Subcutaneous adipose tissue (tissue), 4 donors: ENCODE results near the gene RPL7L1. TPM values are rescaled to one million over a fixed set of nuclear protein-coding genes. Genes with fewer than 3 reads are reported as not detected.

Experiments
- total RNA-seq, 4 donors: library from RNA; depleted of rRNA; stranded (reverse); fragments of >200 nt; gene quantifications; one replicate each; pipeline ENCODE4 v1.1.0, GENCODE V29; 2016
- TF ChIP-seq, protein P1 (sequence below): fragments of 450-650 bp; IDR thresholded peaks from one replicate; pipeline ENCODE4 v1.5.1; 2016; ENCODE audit warnings: low read depth, mild to moderate bottlenecking, control low read depth, antibody characterized with exemption, moderate library complexity

Gene RPL7L1
- total RNA-seq, 4 donors from 2014 or later = 85.5 to 106 (median 91.2) TPM

DNA sequence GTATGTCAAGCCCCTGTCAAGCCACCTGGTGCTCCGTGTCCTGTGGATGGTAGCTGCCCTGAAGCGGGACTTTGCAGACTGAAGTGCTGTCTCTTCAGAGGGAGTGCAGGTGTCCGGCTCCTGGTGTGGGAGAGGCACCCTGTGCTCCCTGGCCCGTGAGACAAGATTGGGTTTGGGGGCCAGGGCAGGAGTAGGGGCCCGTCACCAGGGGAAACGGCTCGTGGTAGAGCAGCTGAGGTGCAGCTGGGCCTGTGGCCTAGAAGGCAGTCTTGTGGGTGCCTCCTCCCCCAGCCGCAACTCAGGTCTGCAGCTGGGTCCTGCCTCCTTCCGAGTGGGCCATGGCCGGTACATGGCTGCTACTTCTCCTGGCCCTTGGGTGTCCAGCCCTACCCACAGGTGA, 36.3 kb downstream of the RPL7L1 start, which contains the start of gene PTCRA:
PTCRA (plus strand) TSS at position 322 of the 400 bp plus-strand sequence; CDS start at position 339, 17 bp downstream.
- TF ChIP-seq, protein P1, sequence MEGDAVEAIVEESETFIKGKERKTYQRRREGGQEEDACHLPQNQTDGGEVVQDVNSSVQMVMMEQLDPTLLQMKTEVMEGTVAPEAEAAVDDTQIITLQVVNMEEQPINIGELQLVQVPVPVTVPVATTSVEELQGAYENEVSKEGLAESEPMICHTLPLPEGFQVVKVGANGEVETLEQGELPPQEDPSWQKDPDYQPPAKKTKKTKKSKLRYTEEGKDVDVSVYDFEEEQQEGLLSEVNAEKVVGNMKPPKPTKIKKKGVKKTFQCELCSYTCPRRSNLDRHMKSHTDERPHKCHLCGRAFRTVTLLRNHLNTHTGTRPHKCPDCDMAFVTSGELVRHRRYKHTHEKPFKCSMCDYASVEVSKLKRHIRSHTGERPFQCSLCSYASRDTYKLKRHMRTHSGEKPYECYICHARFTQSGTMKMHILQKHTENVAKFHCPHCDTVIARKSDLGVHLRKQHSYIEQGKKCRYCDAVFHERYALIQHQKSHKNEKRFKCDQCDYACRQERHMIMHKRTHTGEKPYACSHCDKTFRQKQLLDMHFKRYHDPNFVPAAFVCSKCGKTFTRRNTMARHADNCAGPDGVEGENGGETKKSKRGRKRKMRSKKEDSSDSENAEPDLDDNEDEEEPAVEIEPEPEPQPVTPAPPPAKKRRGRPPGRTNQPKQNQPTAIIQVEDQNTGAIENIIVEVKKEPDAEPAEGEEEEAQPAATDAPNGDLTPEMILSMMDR = no peak

GRCh38 chr6:42916288-42916687, 36.9 kb downstream of the RPL7L1 start:
- TF ChIP-seq, protein P1 = no peak

DNA sequence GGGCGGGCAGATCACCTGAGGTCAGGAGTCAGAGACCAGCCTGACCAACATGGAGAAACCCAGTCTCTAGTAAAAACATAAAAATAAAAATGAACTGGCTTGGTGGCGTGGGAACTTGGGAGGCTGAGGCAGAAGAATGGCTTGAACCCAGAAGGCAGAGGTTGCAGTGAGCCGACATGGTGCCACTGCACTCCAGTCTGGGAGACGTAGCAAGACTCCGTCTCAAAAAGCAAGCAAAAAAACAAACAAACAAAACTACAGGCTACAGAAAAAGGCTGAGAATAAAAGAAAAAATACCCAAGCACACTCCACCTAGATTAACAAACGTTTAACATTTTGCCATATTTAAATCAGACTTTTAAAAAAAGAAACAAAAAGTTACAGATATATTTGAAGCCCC, 42.4 kb downstream of the RPL7L1 start:
- TF ChIP-seq, protein P1 = no peak

GRCh38 chr6:42923666-42924065, 44.2 kb downstream of the RPL7L1 start:
- TF ChIP-seq, protein P1 = no peak

DNA sequence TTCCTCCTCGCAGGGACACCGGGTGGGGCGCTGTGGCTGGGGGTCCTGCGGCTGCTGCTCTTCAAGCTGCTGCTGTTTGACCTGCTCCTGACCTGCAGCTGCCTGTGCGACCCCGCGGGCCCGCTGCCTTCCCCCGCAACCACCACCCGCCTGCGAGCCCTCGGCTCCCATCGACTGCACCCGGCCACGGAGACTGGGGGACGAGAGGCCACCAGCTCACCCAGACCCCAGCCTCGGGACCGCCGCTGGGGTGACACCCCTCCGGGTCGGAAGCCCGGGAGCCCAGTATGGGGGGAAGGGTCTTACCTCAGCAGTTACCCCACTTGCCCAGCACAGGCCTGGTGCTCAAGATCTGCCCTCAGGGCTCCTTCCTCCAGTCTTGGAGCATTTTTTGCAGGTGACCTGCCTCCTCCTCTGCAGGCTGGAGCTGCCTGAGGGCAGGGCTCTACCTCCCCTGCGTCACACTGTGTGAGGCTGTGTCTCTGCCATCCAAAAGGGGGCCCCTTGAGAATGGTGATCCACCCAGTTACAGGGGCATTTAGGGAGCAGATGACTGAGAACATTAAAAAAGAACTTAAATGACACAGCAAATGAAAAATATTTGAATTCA, 45.9 kb downstream of the RPL7L1 start:
- TF ChIP-seq, protein P1 = no peak

DNA sequence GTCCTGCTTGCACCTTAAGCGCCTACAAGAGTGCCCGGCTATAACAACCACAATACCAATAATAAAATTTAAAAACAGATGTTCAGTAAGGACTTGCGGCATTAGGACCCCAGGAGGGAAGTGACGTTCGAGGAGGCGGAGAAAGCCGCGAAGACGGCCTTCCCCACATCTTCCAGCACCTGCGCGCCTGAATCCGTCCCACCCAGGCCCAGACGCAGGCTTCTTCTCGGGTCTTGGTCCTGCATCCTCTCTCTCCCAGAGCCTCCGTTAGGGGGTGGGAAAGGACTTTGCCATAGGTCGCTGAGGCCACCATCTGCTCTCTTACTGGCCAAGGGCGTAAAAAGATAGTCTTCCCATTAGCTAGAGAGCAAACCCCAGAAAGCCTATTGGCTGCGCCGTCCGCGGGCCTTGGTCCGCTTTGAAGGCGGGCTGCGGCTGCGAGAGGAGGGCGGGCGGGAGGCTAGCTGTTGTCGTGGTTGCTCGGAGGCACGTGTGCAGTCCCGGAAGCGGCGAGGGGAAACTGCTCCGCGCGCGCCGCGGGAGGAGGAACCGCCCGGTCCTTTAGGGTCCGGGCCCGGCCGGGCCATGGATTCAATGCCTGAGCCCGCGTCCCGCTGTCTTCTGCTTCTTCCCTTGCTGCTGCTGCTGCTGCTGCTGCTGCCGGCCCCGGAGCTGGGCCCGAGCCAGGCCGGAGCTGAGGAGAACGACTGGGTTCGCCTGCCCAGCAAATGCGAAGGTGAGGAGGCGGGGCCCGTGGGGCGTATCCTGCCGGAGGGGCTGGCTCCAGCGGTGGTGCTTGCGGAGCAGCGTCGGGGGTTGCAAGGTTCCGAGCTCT, 49.8 kb downstream of the RPL7L1 start, which contains the start of gene CNPY3:
CNPY3 (plus strand) TSS at position 495 of the 835 bp plus-strand sequence; CDS start at position 586, 91 bp downstream.
- TF ChIP-seq, protein P1 = no peak

DNA sequence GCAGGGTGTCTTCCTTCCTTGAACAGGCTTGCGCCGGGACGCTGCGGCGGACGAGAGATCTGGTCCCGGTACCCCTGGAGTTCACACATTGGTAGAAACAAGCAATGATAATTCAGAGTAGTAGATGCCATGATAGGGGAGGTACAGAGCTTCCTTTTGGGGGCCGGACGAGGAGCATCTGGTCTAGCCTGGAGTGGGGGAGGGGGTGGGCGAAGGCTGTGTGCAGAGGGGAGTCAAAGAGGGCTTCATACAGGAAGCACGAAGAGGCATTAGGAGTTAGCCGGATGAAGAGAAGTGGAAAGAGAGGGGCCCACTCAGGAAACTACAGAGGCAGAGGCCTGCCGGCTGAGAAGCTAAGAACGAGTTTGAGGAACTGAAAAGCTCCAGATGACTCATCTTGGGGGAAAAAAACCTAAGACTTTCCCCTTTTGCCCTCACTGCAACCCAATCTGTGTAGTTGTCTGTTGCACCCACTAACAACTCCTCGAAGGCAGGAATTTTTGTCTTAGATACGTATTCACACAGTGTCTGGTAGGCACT, 50.5 kb downstream of the RPL7L1 start:
- TF ChIP-seq, protein P1 = no peak
